NCI-H2081 (cell line): ENCODE data around the gene PHOX2B.
"Not testable (repeated sequence)": the region's sequence is repeated elsewhere in the genome, so short reads cannot be mapped to it uniquely, and the experiment has no call there.

Experiments used
- DNase-seq, 2 experiments: peaks; one replicate each; lab custom pipeline; 2025; lab: John Stamatoyannopoulos, UW

The PHOX2B gene

GRCh38 chr4:41711654-41712053 is 36.9 kb downstream of the PHOX2B start:
- DNase-seq: not testable (repeated sequence)

- no peak for DNase-seq
These were observed 38.6 kb downstream of the PHOX2B start for GRCh38 chr4:41709844-41710481.

- no peak for DNase-seq
These were observed 44.7 kb downstream of the PHOX2B start for GRCh38 chr4:41703785-41704184.

- no peak for DNase-seq
These were observed 45.8 kb downstream of the PHOX2B start for GRCh38 chr4:41702770-41703169.

GRCh38 chr4:41701983-41702382 is 46.5 kb downstream of the PHOX2B start:
- DNase-seq: no peak

GRCh38 chr4:41696763-41697162 is 51.8 kb downstream of the PHOX2B start:
- DNase-seq: no peak

- DNase-seq: no peak
These were observed 52.4 kb downstream of the PHOX2B start for GRCh38 chr4:41696131-41696530.
